Cardiac muscle cell (in vitro differentiated cells and primary cell): ENCODE results near the gene TMPRSS6. TPM values are rescaled to one million over a fixed set of nuclear protein-coding genes. Genes with fewer than 3 reads are reported as not detected.

ENCODE experiments used
- DNase-seq, 2 donors: peaks; one replicate each; pipeline versions ENCODE4 v3.0.0 to v3.0.0-alpha.2; 2010 to 2017; ENCODE audit warnings: low read depth in 1 of 2, low spot score in 1 of 2
- H3K27ac ChIP-seq: fragments of 200-600 bp; sonication (generic); 2 replicates; pipeline ENCODE4 v1.5.1; 2016
- H3K27me3 ChIP-seq: fragments of 200-600 bp; sonication (generic); 2 replicates; pipeline ENCODE4 v1.6.0; 2016; ENCODE audit warnings: control low read depth
- H3K36me3 ChIP-seq: fragments of 200-600 bp; sonication (generic); 2 replicates; pipeline ENCODE4 v1.5.1; 2016; ENCODE audit warnings: control low read depth
- H3K4me1 ChIP-seq: fragments of 200-600 bp; sonication (generic); 2 replicates; pipeline ENCODE4 v1.8.1; 2017; ENCODE audit warnings: low read depth, mild to moderate bottlenecking, mixed run types
- H3K4me3 ChIP-seq: fragments of 200-600 bp; sonication (generic); 2 replicates; pipeline ENCODE4 v1.5.1; 2016; ENCODE audit warnings: mild to moderate bottlenecking
- H3K9me3 ChIP-seq: fragments of 200-600 bp; sonication (generic); 2 replicates; pipeline ENCODE4 v1.5.1; 2017; ENCODE audit warnings: low read depth, mild to moderate bottlenecking, control low read depth
- CTCF ChIP-seq: IDR thresholded peaks from 2 replicates; pipeline ENCODE4 v1.5.1; 2012; ENCODE audit warnings: low read depth, mild to moderate bottlenecking, low read length
- polyA plus RNA-seq: library from polyadenylated mRNA; unstranded; fragments of >200 nt; fragmentation: Nextera tagmentation; extraction: Ambion mirVana; gene quantifications from 2 replicates; pipeline ENCODE4 v1.2.1, GENCODE V29; 2016
- total RNA-seq: library from RNA; depleted of rRNA; stranded (reverse); fragments of >200 nt; gene quantifications from 2 replicates; pipeline ENCODE4 v1.2.3, GENCODE V29; 2016

The TMPRSS6 gene
- total and polyA plus RNA-seq, 2 experiments from 2014 or later, result 0.11 TPM; not detected in 1

DNA sequence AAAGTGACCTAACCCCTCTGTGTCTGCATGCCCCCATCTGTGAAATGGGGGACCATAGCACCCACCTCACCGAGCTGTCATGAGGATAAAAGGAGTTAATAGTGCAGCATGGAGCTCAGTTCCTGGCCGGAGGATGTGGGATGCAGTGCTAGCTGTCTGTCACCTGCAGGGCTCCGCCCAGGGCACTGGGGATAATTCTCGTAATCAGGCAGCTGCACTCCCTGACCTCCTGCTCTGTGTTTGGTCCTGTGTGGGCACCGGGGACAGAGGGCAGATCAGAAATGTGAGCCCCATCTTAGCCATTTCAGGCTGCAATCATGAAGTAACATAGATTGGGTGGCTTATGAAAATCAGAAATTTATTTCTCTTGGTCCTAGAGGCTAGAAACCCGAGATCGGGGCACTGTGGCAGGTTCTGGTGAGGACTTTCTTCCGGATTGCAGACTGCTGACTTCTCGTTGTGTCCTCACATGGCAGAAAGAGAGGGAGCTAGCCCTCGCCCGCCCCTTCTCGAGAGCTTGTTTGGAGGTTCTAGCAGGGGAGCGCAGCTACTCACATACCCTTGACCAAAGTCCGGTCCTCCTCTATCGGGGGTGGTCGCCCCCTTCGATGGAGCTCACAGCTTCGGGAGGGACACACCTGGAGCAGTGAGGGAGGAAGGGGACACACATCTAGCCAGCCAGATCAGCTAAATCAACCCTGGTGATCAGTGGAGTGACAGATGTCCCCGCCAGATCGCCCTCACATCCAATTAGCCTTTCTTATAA lies 54.7 kb downstream of the TMPRSS6 start:
- Histone ChIP-seq H3K4me3 (no peak overlapping the region), H3K27me3 (no peaks in the 10 kb centered on the region), H3K36me3 (no peaks in the 10 kb centered on the region), H3K27ac (no peak overlapping the region), H3K9me3 (no peaks in the 10 kb centered on the region), H3K4me1 (no peaks in the 10 kb centered on the region)
- no peak for TF ChIP-seq CTCF
- no peak for DNase-seq

DNA sequence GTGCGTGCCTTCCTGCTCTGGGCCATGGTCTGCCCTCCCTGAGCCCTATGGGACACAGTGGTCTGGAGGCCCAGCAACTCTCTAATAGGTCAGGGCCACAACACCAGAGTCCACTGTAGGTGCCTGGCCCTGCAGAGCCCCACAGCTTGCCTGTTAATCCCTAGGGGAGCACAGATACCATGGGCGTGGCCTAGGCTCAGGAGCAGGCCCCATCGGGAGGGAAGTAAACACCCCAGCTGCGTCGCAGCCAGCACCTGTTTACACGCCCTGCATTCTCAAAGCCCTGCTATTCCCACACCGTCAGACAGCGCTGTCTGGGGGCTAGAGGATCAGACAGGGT lies 55.5 kb downstream of the TMPRSS6 start:
- peak overlapping the region; percentile 13 for H3K27ac ChIP-seq
- H3K9me3 ChIP-seq, result no peaks in the 10 kb centered on the region
- no peaks in the 10 kb centered on the region for H3K4me1 ChIP-seq
- no peaks in the 10 kb centered on the region for H3K36me3 ChIP-seq
- H3K4me3 ChIP-seq, result no peak overlapping the region
- no peak for DNase-seq
- TF ChIP-seq CTCF, result no peak
- H3K27me3 ChIP-seq, result no peaks in the 10 kb centered on the region

DNA sequence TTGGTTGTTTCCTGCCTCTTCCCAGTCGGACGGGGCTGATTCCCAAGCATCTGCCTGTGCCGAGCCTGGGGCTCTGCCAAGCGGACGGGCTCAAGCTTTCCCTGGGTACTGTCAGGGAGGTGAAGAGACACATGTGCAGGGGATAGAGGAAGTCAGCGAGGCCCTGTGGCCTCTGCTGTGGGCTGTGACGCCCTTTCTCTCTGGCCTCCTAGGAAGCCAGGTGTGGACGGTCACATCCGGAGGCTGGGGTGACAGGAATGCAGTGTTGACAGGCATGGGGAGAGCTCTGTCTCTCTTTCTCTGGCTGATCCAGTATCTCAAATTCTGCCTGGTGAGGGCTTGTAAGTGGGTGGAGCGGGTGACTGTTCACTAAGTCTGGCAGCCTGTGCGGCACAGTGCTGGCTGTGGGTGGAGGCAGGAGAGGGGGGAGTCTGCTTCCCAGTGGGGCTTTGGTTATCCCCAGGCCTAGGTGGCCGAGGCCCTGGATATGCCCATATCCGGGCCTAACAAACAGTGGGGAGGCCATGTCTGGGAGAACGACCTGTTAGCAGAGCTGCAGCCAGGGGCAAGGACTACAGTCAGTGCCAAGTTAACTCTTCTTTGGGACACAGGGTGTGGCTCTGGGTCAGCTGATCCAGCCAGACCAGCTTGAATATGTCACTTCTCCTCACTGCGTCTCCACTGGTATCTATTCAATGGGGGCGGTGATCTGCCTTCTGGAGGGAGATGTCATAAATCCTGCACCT lies 56.0 kb downstream of the TMPRSS6 start:
- H3K27ac ChIP-seq, result peak overlapping the region; percentile 13
- no peaks in the 10 kb centered on the region for H3K9me3 ChIP-seq
- no peaks in the 10 kb centered on the region for H3K36me3 ChIP-seq
- no peak overlapping the region for H3K4me3 ChIP-seq
- TF ChIP-seq CTCF, result no peak
- DNase-seq, result peak; percentile 30 to 38
- H3K27me3 ChIP-seq, result no peaks in the 10 kb centered on the region
- no peaks in the 10 kb centered on the region for H3K4me1 ChIP-seq

- H3K9me3 ChIP-seq, result no peaks in the 10 kb centered on the region
- H3K27ac ChIP-seq, result peak overlapping the region; percentile 13
- no peak for DNase-seq
- no peaks in the 10 kb centered on the region for H3K36me3 ChIP-seq
- H3K4me1 ChIP-seq, result no peaks in the 10 kb centered on the region
- no peaks in the 10 kb centered on the region for H3K27me3 ChIP-seq
- no peak overlapping the region for H3K4me3 ChIP-seq
- TF ChIP-seq CTCF, result no peak
Measured at GRCh38 chr22:37052386-37053309, 56.9 kb downstream of the TMPRSS6 start.
